ENCODE results near the gene ASCC2. TPM values are rescaled to one million over a fixed set of nuclear protein-coding genes. Genes with fewer than 3 reads are reported as not detected.
"Not testable (repeated sequence)": the region's sequence is repeated elsewhere in the genome, so short reads cannot be mapped to it uniquely, and the experiment has no call there.

Gene ASCC2
- total RNA-seq, 1 experiment from 2014 or later: 43.6 TPM

DNA sequence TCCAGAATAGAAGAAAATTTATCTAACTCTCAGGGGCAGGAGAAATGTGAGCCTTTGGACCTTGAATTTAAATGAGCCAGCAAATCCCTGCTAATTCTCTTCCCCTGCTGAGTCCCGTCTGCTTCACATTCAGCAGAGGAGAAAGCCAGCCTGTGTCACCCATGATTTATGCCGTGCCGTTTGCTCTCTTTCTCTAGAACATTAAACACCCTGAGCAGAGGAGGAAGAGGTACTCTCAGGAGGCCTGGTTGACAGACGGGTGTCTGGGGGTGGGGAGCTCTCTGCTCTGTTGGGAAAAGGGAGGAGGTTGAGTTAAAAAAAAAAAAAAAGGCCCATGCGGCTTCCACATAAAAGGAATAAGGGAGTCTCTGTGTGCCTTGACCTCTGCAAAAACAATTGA, 33.6 kb upstream of the ASCC2 start (continued):
- TF ChIP-seq, protein P1, sequence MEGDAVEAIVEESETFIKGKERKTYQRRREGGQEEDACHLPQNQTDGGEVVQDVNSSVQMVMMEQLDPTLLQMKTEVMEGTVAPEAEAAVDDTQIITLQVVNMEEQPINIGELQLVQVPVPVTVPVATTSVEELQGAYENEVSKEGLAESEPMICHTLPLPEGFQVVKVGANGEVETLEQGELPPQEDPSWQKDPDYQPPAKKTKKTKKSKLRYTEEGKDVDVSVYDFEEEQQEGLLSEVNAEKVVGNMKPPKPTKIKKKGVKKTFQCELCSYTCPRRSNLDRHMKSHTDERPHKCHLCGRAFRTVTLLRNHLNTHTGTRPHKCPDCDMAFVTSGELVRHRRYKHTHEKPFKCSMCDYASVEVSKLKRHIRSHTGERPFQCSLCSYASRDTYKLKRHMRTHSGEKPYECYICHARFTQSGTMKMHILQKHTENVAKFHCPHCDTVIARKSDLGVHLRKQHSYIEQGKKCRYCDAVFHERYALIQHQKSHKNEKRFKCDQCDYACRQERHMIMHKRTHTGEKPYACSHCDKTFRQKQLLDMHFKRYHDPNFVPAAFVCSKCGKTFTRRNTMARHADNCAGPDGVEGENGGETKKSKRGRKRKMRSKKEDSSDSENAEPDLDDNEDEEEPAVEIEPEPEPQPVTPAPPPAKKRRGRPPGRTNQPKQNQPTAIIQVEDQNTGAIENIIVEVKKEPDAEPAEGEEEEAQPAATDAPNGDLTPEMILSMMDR (IDR thresholded peaks at IDR 0.05): no peak
- TF ChIP-seq MYBL2 (CRISPR knock-in tag; IDR thresholded peaks at IDR 0.05): no peak
- TF ChIP-seq, protein P2, sequence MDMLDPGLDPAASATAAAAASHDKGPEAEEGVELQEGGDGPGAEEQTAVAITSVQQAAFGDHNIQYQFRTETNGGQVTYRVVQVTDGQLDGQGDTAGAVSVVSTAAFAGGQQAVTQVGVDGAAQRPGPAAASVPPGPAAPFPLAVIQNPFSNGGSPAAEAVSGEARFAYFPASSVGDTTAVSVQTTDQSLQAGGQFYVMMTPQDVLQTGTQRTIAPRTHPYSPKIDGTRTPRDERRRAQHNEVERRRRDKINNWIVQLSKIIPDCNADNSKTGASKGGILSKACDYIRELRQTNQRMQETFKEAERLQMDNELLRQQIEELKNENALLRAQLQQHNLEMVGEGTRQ (CRISPR knock-in tag; IDR thresholded peaks at IDR 0.05): no peak

DNA sequence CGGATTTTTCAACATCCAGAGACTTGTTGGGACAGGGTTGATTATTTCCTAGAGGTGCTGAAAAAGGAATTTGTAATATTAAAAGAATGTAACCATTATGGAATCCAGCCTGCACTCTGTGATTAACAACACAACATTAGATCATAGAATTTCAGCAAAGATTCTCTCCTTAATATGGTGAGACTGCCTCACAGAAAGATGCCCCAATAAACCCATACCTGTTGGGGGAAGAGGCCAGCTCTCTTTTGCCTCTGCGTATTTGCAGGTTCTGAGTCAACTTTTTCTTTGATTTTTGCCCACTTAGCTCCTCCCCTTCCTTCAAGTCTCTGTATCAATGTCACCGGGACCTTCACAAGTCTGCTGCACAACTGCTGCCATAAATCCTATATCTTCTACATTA, 32.5 kb upstream of the ASCC2 start:
- no peaks in the 10 kb centered on the region for H3K36me3 Mint-ChIP-seq
- DNase-seq (ENCODE audit: low spot score): no peak
- ATAC-seq: no peak
- H3K27me3 Mint-ChIP-seq (ENCODE audit: low read depth): no peaks in the 10 kb centered on the region
- no peak overlapping the region for H3K27ac Mint-ChIP-seq
- ChIA-PET POLR2A (no interaction called here), CTCF (interaction anchor here (0.9 to 2.4 kb wide), 2 partner anchors 13 to 135 kb away, joined by 3 to 10 read pairs; no protein-coding TSS in a partner anchor)
- no peak overlapping the region for H3K4me3 Mint-ChIP-seq
- H3K4me1 Mint-ChIP-seq: peaks cover 18% of the 10 kb centered on the region
- TF ChIP-seq NFYB (CRISPR knock-in tag; conservative IDR thresholded peaks at IDR 0.05; ENCODE audit: low read depth) (no peak), GRHL2 (CRISPR knock-in tag; IDR thresholded peaks at IDR 0.05; ENCODE audit: insufficient replicate concordance, severe bottlenecking) (no peak), FOXP1 (CRISPR knock-in tag; IDR thresholded peaks at IDR 0.05; ENCODE audit: borderline replicate concordance) (no peak), NFATC4 (CRISPR knock-in tag; IDR thresholded peaks at IDR 0.05) (no peak), ZNF232 (CRISPR knock-in tag; IDR thresholded peaks at IDR 0.05) (no peak)
- TF ChIP-seq, protein P3, sequence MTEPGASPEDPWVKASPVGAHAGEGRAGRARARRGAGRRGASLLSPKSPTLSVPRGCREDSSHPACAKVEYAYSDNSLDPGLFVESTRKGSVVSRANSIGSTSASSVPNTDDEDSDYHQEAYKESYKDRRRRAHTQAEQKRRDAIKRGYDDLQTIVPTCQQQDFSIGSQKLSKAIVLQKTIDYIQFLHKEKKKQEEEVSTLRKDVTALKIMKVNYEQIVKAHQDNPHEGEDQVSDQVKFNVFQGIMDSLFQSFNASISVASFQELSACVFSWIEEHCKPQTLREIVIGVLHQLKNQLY (CRISPR knock-in tag; IDR thresholded peaks at IDR 0.05): no peak
- H3K9me3 Mint-ChIP-seq: no peaks in the 10 kb centered on the region

DNA sequence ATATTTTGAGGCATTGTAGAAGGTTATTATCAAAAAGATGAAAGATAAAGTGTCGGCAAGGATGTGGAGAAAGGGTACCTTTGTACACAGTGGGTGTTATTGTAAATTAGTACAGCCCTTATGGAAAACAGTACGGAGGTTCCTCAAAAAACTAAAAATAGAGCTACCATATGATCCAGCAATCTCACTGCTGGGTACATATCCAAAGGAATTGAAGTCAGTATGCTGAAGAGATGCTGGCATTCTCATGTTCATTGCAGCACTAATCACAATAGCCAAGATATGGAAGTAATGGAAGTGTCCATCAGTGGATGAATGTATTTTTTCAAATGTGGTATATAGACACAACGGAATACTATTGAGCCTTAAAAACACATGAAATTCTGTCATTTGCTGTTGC, 29.8 kb upstream of the ASCC2 start:
- ChIA-PET POLR2A (no interaction called here), CTCF (no interaction called here)
- peaks cover 18% of the 10 kb centered on the region for H3K4me1 Mint-ChIP-seq
- TF ChIP-seq, protein P4, sequence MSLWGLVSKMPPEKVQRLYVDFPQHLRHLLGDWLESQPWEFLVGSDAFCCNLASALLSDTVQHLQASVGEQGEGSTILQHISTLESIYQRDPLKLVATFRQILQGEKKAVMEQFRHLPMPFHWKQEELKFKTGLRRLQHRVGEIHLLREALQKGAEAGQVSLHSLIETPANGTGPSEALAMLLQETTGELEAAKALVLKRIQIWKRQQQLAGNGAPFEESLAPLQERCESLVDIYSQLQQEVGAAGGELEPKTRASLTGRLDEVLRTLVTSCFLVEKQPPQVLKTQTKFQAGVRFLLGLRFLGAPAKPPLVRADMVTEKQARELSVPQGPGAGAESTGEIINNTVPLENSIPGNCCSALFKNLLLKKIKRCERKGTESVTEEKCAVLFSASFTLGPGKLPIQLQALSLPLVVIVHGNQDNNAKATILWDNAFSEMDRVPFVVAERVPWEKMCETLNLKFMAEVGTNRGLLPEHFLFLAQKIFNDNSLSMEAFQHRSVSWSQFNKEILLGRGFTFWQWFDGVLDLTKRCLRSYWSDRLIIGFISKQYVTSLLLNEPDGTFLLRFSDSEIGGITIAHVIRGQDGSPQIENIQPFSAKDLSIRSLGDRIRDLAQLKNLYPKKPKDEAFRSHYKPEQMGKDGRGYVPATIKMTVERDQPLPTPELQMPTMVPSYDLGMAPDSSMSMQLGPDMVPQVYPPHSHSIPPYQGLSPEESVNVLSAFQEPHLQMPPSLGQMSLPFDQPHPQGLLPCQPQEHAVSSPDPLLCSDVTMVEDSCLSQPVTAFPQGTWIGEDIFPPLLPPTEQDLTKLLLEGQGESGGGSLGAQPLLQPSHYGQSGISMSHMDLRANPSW (CRISPR knock-in tag; conservative IDR thresholded peaks at IDR 0.05; ENCODE audit: low read depth): no peak
- H3K4me3 Mint-ChIP-seq: no peak overlapping the region
- H3K27ac Mint-ChIP-seq: no peak overlapping the region
- no peaks in the 10 kb centered on the region for H3K36me3 Mint-ChIP-seq
- H3K9me3 Mint-ChIP-seq: no peaks in the 10 kb centered on the region
- no peaks in the 10 kb centered on the region for H3K27me3 Mint-ChIP-seq (ENCODE audit: low read depth)
- DNase-seq (ENCODE audit: low spot score) (no peak), ATAC-seq (no peak)

DNA sequence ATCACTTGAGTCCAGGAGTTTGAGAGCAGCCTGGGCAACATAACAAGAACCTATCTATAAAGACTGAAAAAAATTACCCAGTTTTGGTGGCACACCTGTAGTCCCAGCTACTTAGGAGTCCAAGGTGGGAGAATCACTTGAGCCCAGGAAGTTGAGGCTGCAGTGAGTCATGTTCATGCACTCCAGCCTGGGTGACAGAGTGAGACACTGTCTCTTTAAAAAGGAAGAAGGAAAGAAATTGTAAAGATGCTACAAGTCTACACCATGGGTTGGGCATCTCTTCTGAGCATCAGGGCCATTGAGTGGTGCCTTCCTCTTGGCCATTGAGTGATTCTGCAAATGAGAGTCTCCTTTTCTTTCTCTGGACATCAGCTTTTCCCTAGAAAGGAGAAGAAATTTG, 29.2 kb upstream of the ASCC2 start:
- ATAC-seq: no peak
- no peaks in the 10 kb centered on the region for H3K9me3 Mint-ChIP-seq
- DNase-seq (ENCODE audit: low spot score): no peak
- peaks cover 15% of the 10 kb centered on the region for H3K4me1 Mint-ChIP-seq
- no peak overlapping the region for H3K27ac Mint-ChIP-seq
- ChIA-PET POLR2A (no interaction called here), CTCF (no interaction called here)
- TF ChIP-seq GTF2I (CRISPR knock-in tag; conservative IDR thresholded peaks at IDR 0.05): no peak
- TF ChIP-seq HMGA2 (CRISPR knock-in tag; IDR thresholded peaks at IDR 0.05): no peak
- no peak overlapping the region for H3K4me3 Mint-ChIP-seq
- no peaks in the 10 kb centered on the region for H3K36me3 Mint-ChIP-seq
- H3K27me3 Mint-ChIP-seq (ENCODE audit: low read depth): no peaks in the 10 kb centered on the region

DNA sequence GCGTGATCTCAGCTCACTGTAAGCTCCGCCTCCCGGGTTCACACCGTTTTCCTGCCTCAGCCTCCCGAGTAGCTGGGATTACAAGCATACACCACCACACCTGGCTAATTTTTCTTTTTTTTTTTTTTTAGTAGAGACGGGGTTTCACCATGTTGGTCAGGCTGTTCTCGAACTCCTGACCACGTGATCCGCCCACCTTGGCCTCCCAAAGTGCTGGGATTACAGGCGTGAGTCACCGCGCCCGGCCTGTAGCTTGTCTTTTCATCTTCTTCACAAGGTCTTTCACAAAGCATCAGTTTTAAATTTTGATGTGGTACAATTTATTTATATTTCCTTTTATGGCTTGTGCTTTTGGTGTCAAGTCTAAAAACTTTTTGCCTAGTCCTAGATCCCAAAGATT, 27.5 kb upstream of the ASCC2 start:
- H3K36me3 Mint-ChIP-seq; POLR2A ChIA-PET; DNase-seq (ENCODE audit: low spot score); H3K9me3 Mint-ChIP-seq; H3K4me3 Mint-ChIP-seq; H3K27ac Mint-ChIP-seq; H3K27me3 Mint-ChIP-seq (ENCODE audit: low read depth); ATAC-seq; H3K4me1 Mint-ChIP-seq: not testable (repeated sequence)
- CTCF ChIA-PET: interaction anchor here (0.6 to 0.7 kb wide), 2 partner anchors 163 to 242 kb away, joined by 3 to 4 read pairs; no protein-coding TSS in a partner anchor

Data from WTC11 (cell line).